DOHH2 (cell line): ENCODE measurements around the gene AMMECR1.

ENCODE experiments used
- H3F3A ChIP-seq: fragments of 200-600 bp; sonication (generic), shearing (Covaris generic); 2 replicates; pipeline ENCODE4 v1.6.0; 2016; ENCODE audit warnings: antibody characterized with exemption, mild to moderate bottlenecking; ENCODE audit not compliant: control insufficient read depth, insufficient read depth
- H3K27ac ChIP-seq: fragments of 200-600 bp; sonication (generic); 2 replicates; pipeline ENCODE4 v1.5.1; 2014; ENCODE audit warnings: low read depth, mild to moderate bottlenecking, low read length, moderate library complexity
- H3K27me3 ChIP-seq: fragments of 200-600 bp; sonication (generic); 2 replicates; pipeline ENCODE4 v1.6.1; 2014; ENCODE audit warnings: mild to moderate bottlenecking, low read length, mixed read lengths; ENCODE audit not compliant: control insufficient read depth
- H3K36me3 ChIP-seq: fragments of 200-600 bp; sonication (generic); 2 replicates; pipeline ENCODE4 v1.6.1; 2014; ENCODE audit warnings: mild to moderate bottlenecking, low read length, moderate library complexity, mixed read lengths; ENCODE audit not compliant: control insufficient read depth
- H3K4me1 ChIP-seq: fragments of 200-600 bp; sonication (generic); 2 replicates; pipeline ENCODE4 v1.6.1; 2014; ENCODE audit warnings: mild to moderate bottlenecking, low read length, mixed read lengths; ENCODE audit not compliant: control insufficient read depth
- H3K4me2 ChIP-seq: fragments of 200-600 bp; sonication (generic); 2 replicates; pipeline ENCODE4 v1.6.0; 2014; ENCODE audit warnings: mild to moderate bottlenecking, low read length, moderate library complexity
- H3K4me3 ChIP-seq: fragments of 200-600 bp; sonication (generic); 2 replicates; pipeline ENCODE4 v1.5.1; 2014; ENCODE audit warnings: mild to moderate bottlenecking, low read length, mixed read lengths
- H3K79me2 ChIP-seq: fragments of 200-600 bp; sonication (generic); 2 replicates; pipeline ENCODE4 v1.6.1; 2014; ENCODE audit warnings: mild to moderate bottlenecking, low read length, mixed read lengths; ENCODE audit not compliant: control insufficient read depth
- H3K9me2 ChIP-seq: fragments of 200-600 bp; sonication (generic); replicated peaks from 2 replicates; pipeline ENCODE4 v1.6.1; 2014; ENCODE audit warnings: mild to moderate bottlenecking, low read length, mixed read lengths; ENCODE audit not compliant: control insufficient read depth
- H3K9me3 ChIP-seq: fragments of 200-600 bp; sonication (generic); 2 replicates; pipeline ENCODE4 v1.6.1; 2014; ENCODE audit warnings: antibody characterized with exemption, low read length, mixed read lengths; ENCODE audit not compliant: control insufficient read depth, insufficient read depth
- H4K20me1 ChIP-seq: fragments of 200-600 bp; sonication (generic); 2 replicates; pipeline ENCODE4 v1.6.0; 2014; ENCODE audit warnings: low read depth, mild to moderate bottlenecking, antibody characterized with exemption, low read length, moderate library complexity; ENCODE audit not compliant: control insufficient read depth, insufficient read depth
- EZH2phosphoT487 ChIP-seq: fragments of 200-600 bp; sonication (generic); IDR thresholded peaks from 2 replicates; pipeline ENCODE4 v1.6.1; 2017; ENCODE audit warnings: borderline replicate concordance, mild to moderate bottlenecking, antibody characterized with exemption, low read length, moderate library complexity, mixed read lengths
- TF ChIP-seq, protein P1 (sequence below): fragments of 200-600 bp; sonication (generic); IDR thresholded peaks from one replicate; pipeline ENCODE4 v1.5.1; 2014; ENCODE audit warnings: antibody characterized with exemption, mild to moderate bottlenecking, low read depth, low read length; ENCODE audit not compliant: poor library complexity, severe bottlenecking

The AMMECR1 gene

DNA sequence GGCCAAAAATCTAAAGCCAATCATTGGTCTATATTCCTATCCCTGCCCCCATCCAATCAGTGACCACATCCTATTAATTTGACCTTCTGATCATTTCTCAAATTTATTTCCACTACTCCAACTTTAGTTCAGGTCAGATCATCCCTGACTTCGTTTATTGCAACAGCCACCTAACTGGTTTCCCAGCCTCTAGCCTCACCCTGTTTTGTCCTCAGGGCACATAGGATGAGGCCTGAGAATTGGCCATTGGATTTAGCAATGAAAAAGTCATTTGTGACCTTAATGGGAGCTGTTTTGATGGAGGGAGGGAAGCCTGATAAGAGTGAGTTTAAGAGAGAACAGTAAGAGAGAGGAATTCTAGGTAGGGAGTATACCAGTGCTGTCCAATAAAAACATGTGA, 155.0 kb downstream of the AMMECR1 start:
- no peaks in the 10 kb centered on the region for H3K9me2 ChIP-seq
- no peaks in the 10 kb centered on the region for H3K36me3 ChIP-seq
- no peak overlapping the region for H3K27ac ChIP-seq
- peaks cover 11% of the 10 kb centered on the region for H3K4me1 ChIP-seq
- H3K4me2 ChIP-seq: no peak overlapping the region
- no peaks in the 10 kb centered on the region for H3K27me3 ChIP-seq
- H3F3A ChIP-seq: no peaks in the 10 kb centered on the region
- H3K4me3 ChIP-seq: no peak overlapping the region
- H3K79me2 ChIP-seq: no peaks in the 10 kb centered on the region
- no peaks in the 10 kb centered on the region for H3K9me3 ChIP-seq
- no peak for TF ChIP-seq EZH2phosphoT487
- TF ChIP-seq, protein P1, sequence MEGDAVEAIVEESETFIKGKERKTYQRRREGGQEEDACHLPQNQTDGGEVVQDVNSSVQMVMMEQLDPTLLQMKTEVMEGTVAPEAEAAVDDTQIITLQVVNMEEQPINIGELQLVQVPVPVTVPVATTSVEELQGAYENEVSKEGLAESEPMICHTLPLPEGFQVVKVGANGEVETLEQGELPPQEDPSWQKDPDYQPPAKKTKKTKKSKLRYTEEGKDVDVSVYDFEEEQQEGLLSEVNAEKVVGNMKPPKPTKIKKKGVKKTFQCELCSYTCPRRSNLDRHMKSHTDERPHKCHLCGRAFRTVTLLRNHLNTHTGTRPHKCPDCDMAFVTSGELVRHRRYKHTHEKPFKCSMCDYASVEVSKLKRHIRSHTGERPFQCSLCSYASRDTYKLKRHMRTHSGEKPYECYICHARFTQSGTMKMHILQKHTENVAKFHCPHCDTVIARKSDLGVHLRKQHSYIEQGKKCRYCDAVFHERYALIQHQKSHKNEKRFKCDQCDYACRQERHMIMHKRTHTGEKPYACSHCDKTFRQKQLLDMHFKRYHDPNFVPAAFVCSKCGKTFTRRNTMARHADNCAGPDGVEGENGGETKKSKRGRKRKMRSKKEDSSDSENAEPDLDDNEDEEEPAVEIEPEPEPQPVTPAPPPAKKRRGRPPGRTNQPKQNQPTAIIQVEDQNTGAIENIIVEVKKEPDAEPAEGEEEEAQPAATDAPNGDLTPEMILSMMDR: no peak
- H4K20me1 ChIP-seq: no peaks in the 10 kb centered on the region

DNA sequence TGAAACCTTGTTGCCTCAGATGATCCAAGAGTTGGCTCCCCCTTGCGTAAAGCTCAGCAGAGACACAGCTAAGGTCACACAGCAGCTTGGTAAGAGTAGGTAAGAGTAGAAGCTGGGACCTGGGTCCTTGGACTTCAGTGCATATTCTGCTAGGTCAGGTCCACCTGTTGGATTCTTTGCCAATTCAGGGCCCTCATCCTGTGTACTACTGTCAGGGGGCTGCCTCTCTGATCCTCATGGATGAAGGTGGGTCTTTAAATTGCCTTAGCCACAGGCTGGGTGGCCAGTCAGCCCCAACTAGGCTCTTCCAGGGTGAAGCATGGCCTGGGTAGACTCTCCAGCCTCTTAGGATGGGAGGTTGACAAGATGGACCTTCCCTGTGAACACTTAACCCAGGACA, 155.8 kb downstream of the AMMECR1 start:
- H3K9me2 ChIP-seq: no peaks in the 10 kb centered on the region
- no peaks in the 10 kb centered on the region for H3K79me2 ChIP-seq
- no peaks in the 10 kb centered on the region for H3K27me3 ChIP-seq
- H3K4me3 ChIP-seq: no peak overlapping the region
- H4K20me1 ChIP-seq: no peaks in the 10 kb centered on the region
- H3K4me1 ChIP-seq: peaks cover 11% of the 10 kb centered on the region
- no peaks in the 10 kb centered on the region for H3F3A ChIP-seq
- no peaks in the 10 kb centered on the region for H3K9me3 ChIP-seq
- no peak overlapping the region for H3K4me2 ChIP-seq
- no peak overlapping the region for H3K27ac ChIP-seq
- no peaks in the 10 kb centered on the region for H3K36me3 ChIP-seq
- TF ChIP-seq EZH2phosphoT487: no peak
- TF ChIP-seq, protein P1: no peak

DNA sequence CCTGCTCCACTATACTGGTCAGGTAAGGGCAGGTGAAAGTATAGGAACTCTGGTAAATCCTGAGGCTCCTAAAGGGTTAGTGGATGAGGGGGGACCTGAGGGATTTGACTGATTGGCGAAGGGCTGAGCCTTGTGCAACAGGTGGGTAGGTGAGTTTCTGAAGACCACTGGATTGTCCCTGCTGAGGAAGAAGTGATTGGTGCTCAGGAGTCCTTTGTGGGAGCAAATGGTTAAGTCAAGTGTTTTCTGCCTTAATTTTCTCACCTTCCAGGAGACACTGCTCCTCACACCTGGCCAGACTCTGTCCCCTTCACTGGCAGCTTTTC, 156.6 kb downstream of the AMMECR1 start:
- no peak overlapping the region for H3K4me2 ChIP-seq
- H4K20me1 ChIP-seq: no peaks in the 10 kb centered on the region
- H3F3A ChIP-seq: no peaks in the 10 kb centered on the region
- no peaks in the 10 kb centered on the region for H3K79me2 ChIP-seq
- H3K27me3 ChIP-seq: no peaks in the 10 kb centered on the region
- H3K9me3 ChIP-seq: no peaks in the 10 kb centered on the region
- no peaks in the 10 kb centered on the region for H3K9me2 ChIP-seq
- no peak overlapping the region for H3K27ac ChIP-seq
- no peaks in the 10 kb centered on the region for H3K36me3 ChIP-seq
- TF ChIP-seq EZH2phosphoT487: no peak
- TF ChIP-seq, protein P1: no peak
- peaks cover 11% of the 10 kb centered on the region for H3K4me1 ChIP-seq
- no peak overlapping the region for H3K4me3 ChIP-seq

DNA sequence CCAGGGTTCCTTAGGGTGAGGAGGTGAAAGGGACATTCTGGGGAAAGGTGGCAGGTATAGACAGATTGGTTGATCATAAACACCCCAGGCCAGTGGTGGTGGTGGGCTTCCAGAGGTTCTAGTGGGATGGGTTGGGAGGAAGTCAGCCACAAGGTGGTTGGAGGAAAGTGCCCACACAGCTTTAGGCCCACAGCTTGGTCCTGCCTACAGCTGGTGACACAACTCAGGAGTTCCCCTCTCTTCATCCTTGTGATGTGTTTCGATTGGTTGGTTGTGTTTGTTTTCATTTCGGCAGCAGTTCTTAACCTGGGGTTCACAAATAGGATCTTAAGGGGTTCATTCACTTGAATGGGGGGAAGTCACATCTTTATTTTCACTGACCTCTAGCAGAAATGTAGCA, 158.0 kb downstream of the AMMECR1 start:
- H3K4me3 ChIP-seq: no peak overlapping the region
- H3K27ac ChIP-seq: no peak overlapping the region
- H3F3A ChIP-seq: no peaks in the 10 kb centered on the region
- H3K27me3 ChIP-seq: no peaks in the 10 kb centered on the region
- no peaks in the 10 kb centered on the region for H3K36me3 ChIP-seq
- H3K9me2 ChIP-seq: no peaks in the 10 kb centered on the region
- H3K79me2 ChIP-seq: no peaks in the 10 kb centered on the region
- no peaks in the 10 kb centered on the region for H4K20me1 ChIP-seq
- peaks cover 11% of the 10 kb centered on the region for H3K4me1 ChIP-seq
- no peaks in the 10 kb centered on the region for H3K9me3 ChIP-seq
- TF ChIP-seq, protein P1: no peak
- no peak overlapping the region for H3K4me2 ChIP-seq
